Measurements from ENCODE around the gene WDR5.
A peak's percentile ranks its signal among the peaks of the same experiment; 100 is the strongest.

Gene WDR5

DNA sequence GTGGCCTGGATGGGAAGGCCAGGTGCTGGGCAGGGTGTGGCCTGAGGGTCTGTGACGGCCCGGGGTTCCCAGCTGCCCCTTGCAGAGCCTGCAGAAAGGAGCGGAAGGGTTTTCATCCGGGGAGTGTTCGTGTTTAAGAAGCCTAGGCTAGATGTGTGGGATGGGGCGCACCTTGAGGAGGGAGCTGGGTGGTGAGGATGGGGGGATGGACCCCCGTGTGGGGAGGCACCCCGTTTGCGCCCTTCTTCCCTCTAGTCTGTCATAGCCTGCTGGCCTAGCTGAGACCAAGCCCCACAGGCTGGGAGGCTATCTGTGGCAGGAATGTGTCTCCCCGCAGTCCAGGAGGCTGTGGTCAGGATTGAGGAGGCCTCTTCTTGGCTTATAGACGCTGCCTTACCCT lies 16.6 kb downstream of the WDR5 start:
- Histone ChIP-seq H3K27ac (ENCODE audit: low read depth, low read length) (no peak overlapping the region), H3K4me1 (ENCODE audit: insufficient read depth, low read length) (no peaks in the 10 kb centered on the region), H3K9ac (ENCODE audit: low read length) (no peak overlapping the region), H3K9me3 (ENCODE audit: low read length) (no peaks in the 10 kb centered on the region), H3K4me3 (ENCODE audit: low read depth in 1 of 2, low read length in 2 of 2) (no peak overlapping the region), H3K27me3 (ENCODE audit: control insufficient read depth in 1 of 2, insufficient read depth in 2 of 2, low read length in 2 of 2) (no peaks in the 10 kb centered on the region), H3K36me3 (ENCODE audit: insufficient read depth, low read length) (peaks cover 82% of the 10 kb centered on the region)

DNA sequence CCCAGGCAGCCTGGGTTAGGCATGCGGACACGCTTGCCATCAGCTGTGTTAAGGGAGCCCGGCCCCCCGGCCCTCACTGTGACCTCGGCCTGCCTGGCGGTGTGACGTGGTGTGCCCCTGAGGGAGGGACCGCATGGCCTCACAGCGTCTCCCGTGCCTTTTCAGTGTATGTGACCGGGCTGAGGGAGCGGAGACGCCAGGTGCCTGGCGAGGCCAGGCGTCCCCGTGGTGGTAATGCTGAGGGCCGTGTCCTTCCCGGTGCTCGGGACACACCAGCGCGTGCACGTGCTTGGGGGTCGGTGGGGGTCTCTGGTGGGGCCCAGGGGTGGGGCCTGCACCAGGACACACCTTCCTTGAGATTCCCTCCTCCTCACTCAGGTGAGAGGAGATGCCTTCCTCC lies 17.6 kb downstream of the WDR5 start:
- Histone ChIP-seq H3K36me3 (ENCODE audit: insufficient read depth, low read length) (peaks cover 85% of the 10 kb centered on the region), H3K4me3 (ENCODE audit: low read depth in 1 of 2, low read length in 2 of 2) (no peak overlapping the region)

DNA sequence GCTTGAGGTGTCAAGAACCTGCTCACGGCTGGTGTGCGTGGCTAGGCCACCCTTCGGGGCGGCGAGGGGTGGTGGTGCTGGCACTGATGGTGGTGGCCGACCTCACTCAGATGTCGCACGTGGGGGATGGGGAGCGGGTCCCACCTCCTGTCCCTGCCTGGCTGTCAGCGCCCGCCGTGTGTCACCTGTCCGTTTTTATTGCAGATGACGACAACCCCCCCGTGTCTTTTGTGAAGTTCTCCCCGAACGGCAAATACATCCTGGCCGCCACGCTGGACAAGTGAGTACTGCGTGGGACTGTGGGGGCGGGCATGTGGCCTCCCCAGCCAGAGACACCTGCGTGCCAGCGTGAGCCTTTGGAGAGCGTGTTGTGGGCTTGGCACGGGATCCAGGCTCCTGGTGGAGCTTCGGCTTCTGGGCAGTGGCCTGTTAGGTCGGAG lies 18.4 kb downstream of the WDR5 start:
- Histone ChIP-seq H3K27ac (ENCODE audit: low read depth, low read length) (no peak overlapping the region), H3K27me3 (ENCODE audit: control insufficient read depth in 1 of 2, insufficient read depth in 2 of 2, low read length in 2 of 2) (no peaks in the 10 kb centered on the region), H3K4me3 (ENCODE audit: low read depth in 1 of 2, low read length in 2 of 2) (no peak overlapping the region), H3K9ac (ENCODE audit: low read length) (no peak overlapping the region), H3K9me3 (ENCODE audit: low read length) (no peaks in the 10 kb centered on the region), H3K4me1 (ENCODE audit: insufficient read depth, low read length) (no peaks in the 10 kb centered on the region), H3K36me3 (ENCODE audit: insufficient read depth, low read length) (peaks cover 84% of the 10 kb centered on the region)

More for the DNA sequence above, 17.6 kb downstream of the WDR5 start:
- no peaks in the 10 kb centered on the region for H3K4me1 ChIP-seq (ENCODE audit: insufficient read depth, low read length)
- no peaks in the 10 kb centered on the region for H3K27me3 ChIP-seq (ENCODE audit: control insufficient read depth in 1 of 2, insufficient read depth in 2 of 2, low read length in 2 of 2)
- no peaks in the 10 kb centered on the region for H3K9me3 ChIP-seq (ENCODE audit: low read length)
- no peak overlapping the region for H3K27ac ChIP-seq (ENCODE audit: low read depth, low read length)
- no peak overlapping the region for H3K9ac ChIP-seq (ENCODE audit: low read length)

DNA sequence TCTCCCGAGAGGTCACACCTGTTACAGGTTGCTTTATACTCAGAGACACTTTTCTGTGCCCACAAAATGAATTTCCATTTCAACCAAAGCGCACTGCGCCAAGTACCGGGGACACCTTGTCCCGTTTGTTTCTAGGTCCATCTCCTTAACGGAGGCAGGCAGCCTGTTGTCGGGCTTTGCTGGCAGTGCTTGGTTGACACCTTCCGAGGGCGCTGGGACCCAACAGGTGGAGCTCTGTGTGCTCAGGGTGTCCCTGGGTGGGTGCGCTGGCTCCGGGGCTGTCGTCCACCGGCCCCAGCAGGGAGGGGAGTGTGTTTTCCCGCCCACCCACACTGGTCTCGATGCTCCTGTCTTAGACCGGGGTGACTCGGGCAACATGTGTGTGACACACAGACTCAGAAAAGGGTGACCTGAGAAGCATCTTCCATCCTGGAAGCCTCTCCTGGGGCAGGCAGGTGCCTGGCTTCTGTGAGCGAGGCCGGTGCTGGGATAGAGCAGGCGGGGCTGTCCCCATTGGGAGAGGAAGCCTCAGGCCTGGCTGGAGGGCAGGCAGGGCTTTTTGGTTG lies 20.0 kb downstream of the WDR5 start:
- H3K27me3 ChIP-seq (ENCODE audit: control insufficient read depth in 1 of 2, insufficient read depth in 2 of 2, low read length in 2 of 2): no peaks in the 10 kb centered on the region
- no peak overlapping the region for H3K27ac ChIP-seq (ENCODE audit: low read depth, low read length)
- no peaks in the 10 kb centered on the region for H3K9me3 ChIP-seq (ENCODE audit: low read length)
- H3K4me1 ChIP-seq (ENCODE audit: insufficient read depth, low read length): no peaks in the 10 kb centered on the region
- no peak overlapping the region for H3K9ac ChIP-seq (ENCODE audit: low read length)
- no peak overlapping the region for H3K4me3 ChIP-seq (ENCODE audit: low read depth in 1 of 2, low read length in 2 of 2)
- H3K36me3 ChIP-seq (ENCODE audit: insufficient read depth, low read length): peaks cover 72% of the 10 kb centered on the region

DNA sequence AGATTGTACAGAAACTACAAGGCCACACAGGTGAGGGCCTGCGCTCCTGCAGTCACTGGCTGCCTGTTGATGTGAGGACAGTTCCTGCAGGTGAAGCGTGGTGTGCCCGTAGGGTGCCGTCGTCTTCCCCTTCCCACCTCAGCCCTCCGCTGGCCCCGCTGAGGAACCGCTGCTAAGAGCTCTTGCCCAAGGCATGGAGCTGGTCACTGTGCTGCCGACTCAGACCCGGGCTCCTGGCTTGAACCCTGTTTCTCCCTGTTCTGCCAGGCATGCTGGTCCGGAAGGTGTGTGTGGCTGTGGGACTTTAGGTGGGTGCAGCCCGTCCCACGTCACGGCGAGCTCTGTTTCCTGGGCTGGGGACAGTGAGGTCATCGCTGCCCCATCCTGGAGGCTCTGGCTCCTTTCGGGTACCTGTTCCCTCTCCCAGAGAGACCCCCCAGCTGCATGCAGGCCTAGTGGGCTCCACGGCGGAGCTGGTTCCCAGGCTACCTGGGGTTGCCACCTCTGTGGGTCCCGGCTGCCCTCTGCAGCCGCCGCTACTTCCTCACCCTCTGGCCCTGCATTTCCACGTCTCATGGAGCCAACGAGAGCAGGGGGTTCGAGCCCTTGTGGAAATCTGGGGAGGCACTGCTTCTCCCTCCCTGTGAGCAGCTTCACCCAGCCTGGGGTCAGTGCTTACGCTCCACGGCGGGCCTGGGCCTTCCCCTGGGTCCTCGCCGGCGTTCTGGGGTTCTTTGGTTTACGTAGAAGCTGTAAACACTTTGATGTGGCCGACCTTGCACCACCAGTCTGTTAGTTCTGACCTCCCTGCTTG lies 20.9 kb downstream of the WDR5 start:
- Histone ChIP-seq H3K4me3 (ENCODE audit: low read depth in 1 of 2, low read length in 2 of 2) (no peak overlapping the region), H3K9ac (ENCODE audit: low read length) (no peak overlapping the region), H3K4me1 (ENCODE audit: insufficient read depth, low read length) (no peaks in the 10 kb centered on the region), H3K9me3 (ENCODE audit: low read length) (no peaks in the 10 kb centered on the region), H3K36me3 (ENCODE audit: insufficient read depth, low read length) (peaks cover 69% of the 10 kb centered on the region), H3K27me3 (ENCODE audit: control insufficient read depth in 1 of 2, insufficient read depth in 2 of 2, low read length in 2 of 2) (no peaks in the 10 kb centered on the region), H3K27ac (ENCODE audit: low read depth, low read length) (no peak overlapping the region)

DNA sequence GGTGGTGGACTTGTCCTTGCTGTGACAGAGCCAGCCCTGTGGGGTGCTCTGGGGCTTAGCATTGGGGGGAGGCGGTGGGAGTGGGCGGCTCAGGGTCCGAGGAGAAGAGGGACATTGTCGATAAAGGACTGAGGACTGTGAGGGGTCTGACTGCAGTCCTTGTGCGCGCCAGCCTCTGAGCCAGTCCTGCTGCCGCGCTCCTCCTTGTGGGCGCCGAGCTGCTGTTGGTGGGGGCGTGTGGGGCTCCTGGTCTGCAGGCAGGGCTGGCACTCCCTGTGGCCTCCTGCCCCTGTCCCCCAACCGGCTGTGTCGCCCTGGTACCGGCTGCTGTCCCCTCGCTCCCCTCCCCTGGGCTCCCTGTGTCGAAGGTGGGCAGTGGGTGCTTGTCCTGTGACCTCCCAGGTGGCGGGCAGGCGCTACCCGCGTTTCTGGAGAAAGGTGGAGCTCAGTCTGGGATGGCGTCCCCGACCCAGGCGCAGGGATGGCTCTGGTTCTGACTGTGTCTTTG lies 21.6 kb downstream of the WDR5 start:
- H3K27me3 ChIP-seq (ENCODE audit: control insufficient read depth in 1 of 2, insufficient read depth in 2 of 2, low read length in 2 of 2): no peaks in the 10 kb centered on the region
- no peaks in the 10 kb centered on the region for H3K9me3 ChIP-seq (ENCODE audit: low read length)
- peaks cover 62% of the 10 kb centered on the region for H3K36me3 ChIP-seq (ENCODE audit: insufficient read depth, low read length)
- H3K4me3 ChIP-seq (ENCODE audit: low read depth in 1 of 2, low read length in 2 of 2): no peak overlapping the region
- H3K4me1 ChIP-seq (ENCODE audit: insufficient read depth, low read length): no peaks in the 10 kb centered on the region
- H3K27ac ChIP-seq (ENCODE audit: low read depth, low read length): no peak overlapping the region
- no peak overlapping the region for H3K9ac ChIP-seq (ENCODE audit: low read length)

DNA sequence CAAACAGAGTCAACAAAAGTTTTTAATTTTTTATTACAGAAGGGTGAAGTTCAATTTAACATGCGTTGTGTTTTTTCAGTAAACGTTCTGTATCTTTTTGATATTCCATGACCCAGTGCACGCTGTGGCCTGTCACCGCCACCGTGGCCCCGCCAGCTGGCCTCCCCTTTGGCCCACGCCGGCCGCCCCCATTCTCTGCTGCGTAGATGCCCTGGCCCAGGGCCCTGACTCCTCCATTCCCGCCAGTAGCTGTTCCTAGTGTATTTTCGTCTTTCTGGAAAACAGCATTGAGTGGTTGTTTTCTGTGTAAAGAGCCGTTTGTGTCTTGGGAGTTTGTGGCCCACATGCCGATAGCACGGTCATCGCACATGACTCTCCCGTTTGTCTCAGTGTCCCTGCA lies 22.4 kb downstream of the WDR5 start:
- H3K9ac ChIP-seq (ENCODE audit: low read length): no peak overlapping the region
- no peaks in the 10 kb centered on the region for H3K27me3 ChIP-seq (ENCODE audit: control insufficient read depth in 1 of 2, insufficient read depth in 2 of 2, low read length in 2 of 2)
- no peaks in the 10 kb centered on the region for H3K9me3 ChIP-seq (ENCODE audit: low read length)
- H3K36me3 ChIP-seq (ENCODE audit: insufficient read depth, low read length): peaks cover 56% of the 10 kb centered on the region
- H3K27ac ChIP-seq (ENCODE audit: low read depth, low read length): no peak overlapping the region
- H3K4me3 ChIP-seq (ENCODE audit: low read depth in 1 of 2, low read length in 2 of 2): no peak overlapping the region
- H3K4me1 ChIP-seq (ENCODE audit: insufficient read depth, low read length): no peaks in the 10 kb centered on the region

DNA sequence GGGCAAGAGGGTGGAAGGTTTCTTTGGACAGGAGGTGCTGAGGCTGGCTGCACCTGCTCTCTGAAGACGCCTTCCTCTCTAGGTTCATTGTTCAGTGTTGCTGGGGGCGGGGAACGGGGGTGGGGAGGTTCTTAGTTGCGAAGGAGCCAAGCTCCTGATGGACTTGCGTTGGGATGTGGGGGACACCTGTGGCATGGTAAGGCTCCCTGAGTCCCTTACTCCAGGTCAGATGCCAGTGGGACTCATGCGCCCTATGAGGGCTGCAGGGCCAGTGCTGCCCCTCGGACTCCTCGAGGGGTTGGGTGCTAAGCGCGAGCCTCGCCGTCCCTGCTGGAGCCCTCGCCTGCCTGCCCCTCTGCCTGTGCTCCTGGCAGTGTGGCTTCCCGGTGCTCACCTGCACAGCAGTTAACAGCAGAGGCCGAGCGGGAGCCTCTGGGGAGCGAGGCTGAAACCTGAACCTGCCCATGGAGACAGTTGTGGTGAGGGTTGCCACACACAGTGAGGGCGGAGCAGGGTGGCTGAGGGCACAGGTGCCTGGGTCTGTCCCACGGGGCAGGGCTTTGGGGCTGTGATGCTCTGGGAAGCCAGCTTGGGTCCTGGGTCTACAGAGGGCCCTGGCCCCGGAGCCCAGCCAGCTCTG lies 23.0 kb downstream of the WDR5 start:
- H3K27ac ChIP-seq (ENCODE audit: low read depth, low read length): no peak overlapping the region
- H3K36me3 ChIP-seq (ENCODE audit: insufficient read depth, low read length): peaks cover 51% of the 10 kb centered on the region
- no peak overlapping the region for H3K4me3 ChIP-seq (ENCODE audit: low read depth in 1 of 2, low read length in 2 of 2)
- H3K9me3 ChIP-seq (ENCODE audit: low read length): no peaks in the 10 kb centered on the region
- H3K4me1 ChIP-seq (ENCODE audit: insufficient read depth, low read length): no peaks in the 10 kb centered on the region
- no peak overlapping the region for H3K9ac ChIP-seq (ENCODE audit: low read length)
- no peaks in the 10 kb centered on the region for H3K27me3 ChIP-seq (ENCODE audit: control insufficient read depth in 1 of 2, insufficient read depth in 2 of 2, low read length in 2 of 2)

DNA sequence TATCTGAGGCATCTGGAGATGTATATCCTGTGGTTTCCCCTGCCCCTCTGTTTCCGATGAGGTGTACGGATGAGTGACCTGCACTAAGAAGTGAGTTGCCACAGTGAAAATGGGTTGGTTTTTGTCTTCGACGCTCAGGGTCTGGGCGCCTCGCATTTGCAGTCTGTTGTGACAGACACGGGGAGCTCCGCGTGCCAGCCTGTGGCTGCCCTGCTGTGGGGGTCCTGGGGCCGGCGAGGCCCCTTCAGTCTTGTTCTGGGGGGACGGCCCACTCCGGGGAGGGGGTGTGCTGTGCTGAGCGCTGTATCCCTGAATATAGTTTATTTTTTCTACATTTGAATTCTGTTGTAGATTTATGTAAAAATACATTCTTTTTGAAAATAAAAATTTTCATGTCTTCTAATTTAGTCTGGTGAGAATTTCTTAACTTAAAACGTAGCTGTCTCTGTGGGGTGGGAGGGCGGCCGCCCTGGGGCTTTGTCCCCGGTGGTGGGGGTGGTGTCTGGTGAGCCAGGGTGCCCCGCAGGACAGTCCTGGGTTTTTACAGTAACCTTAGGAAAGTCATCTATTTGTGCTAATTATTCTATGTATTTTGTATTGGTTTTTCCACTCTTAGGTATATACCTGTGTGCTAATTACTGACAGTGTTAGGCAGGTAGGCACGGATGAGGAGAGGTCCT lies 23.8 kb downstream of the WDR5 start:
- H3K27ac ChIP-seq (ENCODE audit: low read depth, low read length): no peak overlapping the region
- no peaks in the 10 kb centered on the region for H3K4me1 ChIP-seq (ENCODE audit: insufficient read depth, low read length)
- no peak overlapping the region for H3K4me3 ChIP-seq (ENCODE audit: low read depth in 1 of 2, low read length in 2 of 2)
- no peaks in the 10 kb centered on the region for H3K9me3 ChIP-seq (ENCODE audit: low read length)
- H3K9ac ChIP-seq (ENCODE audit: low read length): no peak overlapping the region
- peaks cover 44% of the 10 kb centered on the region for H3K36me3 ChIP-seq (ENCODE audit: insufficient read depth, low read length)
- no peaks in the 10 kb centered on the region for H3K27me3 ChIP-seq (ENCODE audit: control insufficient read depth in 1 of 2, insufficient read depth in 2 of 2, low read length in 2 of 2)

DNA sequence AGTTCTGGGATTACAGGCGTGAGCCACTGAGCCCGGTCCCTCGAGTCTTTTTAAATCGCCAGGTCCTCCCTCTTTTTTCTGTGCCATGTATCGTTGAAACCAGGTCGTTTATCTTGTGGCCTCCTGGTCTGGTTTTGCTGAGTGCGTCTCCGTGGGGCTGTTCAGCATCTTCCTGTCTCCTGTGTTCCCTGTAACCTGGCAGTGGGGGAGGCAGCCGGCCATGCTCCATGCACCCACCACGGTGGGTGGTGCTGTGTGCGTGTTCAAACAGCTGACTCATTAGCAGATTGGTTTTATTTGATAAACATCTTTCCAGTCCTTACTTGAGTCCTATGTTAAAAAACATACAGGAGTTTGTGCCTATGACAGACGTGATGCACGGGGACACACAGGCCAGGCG lies 25.8 kb downstream of the WDR5 start:
- H3K9ac ChIP-seq (ENCODE audit: low read length): no peak overlapping the region

DNA sequence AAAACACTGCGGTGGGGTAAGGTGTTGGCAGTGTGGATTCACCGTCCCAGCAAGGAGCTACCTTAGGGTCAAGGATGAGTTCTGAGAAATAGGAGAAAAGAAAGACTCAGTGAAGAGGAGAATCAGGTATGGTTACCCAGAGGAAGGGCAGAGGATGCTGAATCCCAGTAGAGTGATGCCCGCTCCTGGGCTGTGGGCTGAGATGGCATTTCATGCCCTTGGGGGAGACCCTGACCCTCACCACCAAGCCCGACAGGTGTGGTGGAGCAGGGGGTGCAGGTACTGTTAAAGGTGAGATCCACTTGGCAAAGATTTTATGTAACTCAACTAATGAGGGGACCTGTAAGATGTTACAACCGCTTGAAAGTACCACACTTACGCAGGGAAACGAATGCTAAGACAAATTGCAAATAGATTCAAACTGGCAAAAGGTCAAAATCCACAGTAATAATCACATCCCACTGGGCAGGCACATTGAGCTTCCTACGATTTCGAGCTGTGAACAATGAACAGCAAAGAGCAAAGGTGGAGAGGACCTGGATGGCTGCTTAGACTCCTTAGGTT lies 26.4 kb downstream of the WDR5 start:
- Histone ChIP-seq H3K4me1 (ENCODE audit: insufficient read depth, low read length) (peaks cover 6% of the 10 kb centered on the region), H3K4me3 (ENCODE audit: low read depth in 1 of 2, low read length in 2 of 2) (no peak overlapping the region), H3K9ac (ENCODE audit: low read length) (no peak overlapping the region), H3K27ac (ENCODE audit: low read depth, low read length) (peak overlapping the region; percentile 71), H3K9me3 (ENCODE audit: low read length) (no peaks in the 10 kb centered on the region), H3K27me3 (ENCODE audit: control insufficient read depth in 1 of 2, insufficient read depth in 2 of 2, low read length in 2 of 2) (no peaks in the 10 kb centered on the region), H3K36me3 (ENCODE audit: insufficient read depth, low read length) (peaks cover 19% of the 10 kb centered on the region)

More for the DNA sequence above, 25.8 kb downstream of the WDR5 start:
- no peak overlapping the region for H3K27ac ChIP-seq (ENCODE audit: low read depth, low read length)
- peaks cover 25% of the 10 kb centered on the region for H3K36me3 ChIP-seq (ENCODE audit: insufficient read depth, low read length)
- H3K4me3 ChIP-seq (ENCODE audit: low read depth in 1 of 2, low read length in 2 of 2): no peak overlapping the region
- H3K9me3 ChIP-seq (ENCODE audit: low read length): no peaks in the 10 kb centered on the region
- no peaks in the 10 kb centered on the region for H3K4me1 ChIP-seq (ENCODE audit: insufficient read depth, low read length)
- H3K27me3 ChIP-seq (ENCODE audit: control insufficient read depth in 1 of 2, insufficient read depth in 2 of 2, low read length in 2 of 2): no peaks in the 10 kb centered on the region
